NB4 (cell line): ENCODE data around the gene USP48.
A peak's percentile ranks its signal among the peaks of the same experiment; 100 is the strongest.

Experiments used
- CTCF ChIP-seq: IDR thresholded peaks from one replicate; pipeline ENCODE4 v1.5.1; 2012; ENCODE audit warnings: low read depth, low read length
- MAX ChIP-seq: IDR thresholded peaks from 2 replicates; pipeline ENCODE4 v1.6.1; 2011; ENCODE audit warnings: low read depth, low read length
- MYC ChIP-seq: IDR thresholded peaks from 2 replicates; pipeline ENCODE4 v1.6.1; 2011; ENCODE audit warnings: low read depth, low read length
- POLR2A ChIP-seq: IDR thresholded peaks from 2 replicates; pipeline ENCODE4 v1.6.1; 2011; ENCODE audit warnings: mild to moderate bottlenecking; ENCODE audit not compliant: insufficient read length; ENCODE audit errors: extremely low read depth

- TF ChIP-seq POLR2A: no peak
- TF ChIP-seq CTCF: no peak
- TF ChIP-seq MAX: peak; percentile 31; the same call in 1 of the 2 replicates
- TF ChIP-seq MYC: peak; percentile 73
Measured at GRCh38 chr1:21815724-21816321, 32.9 kb upstream of the USP48 start.
